Measurements from ENCODE around the gene DDX47. TPM values are rescaled to one million over a fixed set of nuclear protein-coding genes. Genes with fewer than 3 reads are reported as not detected.
A peak's percentile ranks its signal among the peaks of the same experiment; 100 is the strongest.

The DDX47 gene
- total and polyA plus RNA-seq, 10 of the 15 experiments (the other 5 are each of a cell fraction or from before 2014, with no cell fraction given), result 84.8 to 266 (median 120) TPM

- H3K9me3 ChIP-seq (replicated peaks; ENCODE audit: control insufficient read depth, insufficient read depth, low read length), result no peaks in the 10 kb centered on the region
- H3K4me2 ChIP-seq (ENCODE audit: control insufficient read depth, insufficient read depth), result peak overlapping the region; percentile 38; the same call in 1 of the 2 replicates
- H4K20me1 ChIP-seq (ENCODE audit: control insufficient read depth, insufficient read depth), result no peaks in the 10 kb centered on the region
- peak; percentile 10 for ATAC-seq
- no peaks in the 10 kb centered on the region for H3K36me3 ChIP-seq (ENCODE audit: control insufficient read depth in 2 of 2, insufficient read depth in 2 of 2, low read length in 1 of 2)
- H3K27me3 ChIP-seq (replicated peaks in 1 of 2; ENCODE audit: control insufficient read depth in 2 of 2, insufficient read depth in 2 of 2, low read length in 1 of 2), result no peaks in the 10 kb centered on the region
- TF ChIP-seq STAT1 (conservative IDR thresholded peaks at IDR 0.05) (no peak), EED (IDR thresholded peaks at IDR 0.05; ENCODE audit: low read depth) (peak; percentile 30; the same call in 1 of the 2 replicates), CHD2 (IDR thresholded peaks at IDR 0.05; ENCODE audit: borderline replicate concordance, low read depth, low read length) (no peak), RUNX3 (IDR thresholded peaks at IDR 0.05; ENCODE audit: low read length) (peak; percentile 14; the same call in 1 of the 2 replicates), ZNF384 (IDR thresholded peaks at IDR 0.05; ENCODE audit: borderline replicate concordance, low read depth, low read length) (peak; percentile 56; the same call in 1 of the 2 replicates), JUNB (IDR thresholded peaks at IDR 0.05) (0 out of 2 replicates have a peak, but pooled peaks have one; percentile 15), MTA2 (IDR thresholded peaks at IDR 0.05; ENCODE audit: low read depth) (0 out of 2 replicates have a peak, but pooled peaks have one; percentile 25)
- TF ChIP-seq, protein P1, sequence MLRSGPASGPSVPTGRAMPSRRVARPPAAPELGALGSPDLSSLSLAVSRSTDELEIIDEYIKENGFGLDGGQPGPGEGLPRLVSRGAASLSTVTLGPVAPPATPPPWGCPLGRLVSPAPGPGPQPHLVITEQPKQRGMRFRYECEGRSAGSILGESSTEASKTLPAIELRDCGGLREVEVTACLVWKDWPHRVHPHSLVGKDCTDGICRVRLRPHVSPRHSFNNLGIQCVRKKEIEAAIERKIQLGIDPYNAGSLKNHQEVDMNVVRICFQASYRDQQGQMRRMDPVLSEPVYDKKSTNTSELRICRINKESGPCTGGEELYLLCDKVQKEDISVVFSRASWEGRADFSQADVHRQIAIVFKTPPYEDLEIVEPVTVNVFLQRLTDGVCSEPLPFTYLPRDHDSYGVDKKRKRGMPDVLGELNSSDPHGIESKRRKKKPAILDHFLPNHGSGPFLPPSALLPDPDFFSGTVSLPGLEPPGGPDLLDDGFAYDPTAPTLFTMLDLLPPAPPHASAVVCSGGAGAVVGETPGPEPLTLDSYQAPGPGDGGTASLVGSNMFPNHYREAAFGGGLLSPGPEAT (IDR thresholded peaks at IDR 0.05; ENCODE audit: low read depth), result peak; percentile 19; the same call in 1 of the 2 replicates
- no peak overlapping the region for H3K27ac ChIP-seq (ENCODE audit: control insufficient read depth, insufficient read depth)
- POLR2A ChIA-PET, result interaction anchor here (0.6 to 3.9 kb wide), 4 partner anchors 9 to 17 kb away, joined by 3 to 28 read pairs (median 4); partner anchors contain the start of gene DDX47
- intact Hi-C loops (cut with micrococcal nuclease; ENCODE audit: unreplicated experiment), result no loop called here
- no peak overlapping the region; the same call in 1 of the 2 replicates for H2AFZ ChIP-seq (ENCODE audit: control insufficient read depth, low read depth, low read length)
- no TSS peak for BruUV-seq (replicated peaks)
- no peak for FAIRE-seq
- in situ Hi-C loops (cut with MboI), result loop anchor here (25.0 kb wide), 1 partner anchor 1983 kb away; no protein-coding TSS in a partner anchor
- no peak overlapping the region for H3K9ac ChIP-seq (ENCODE audit: control insufficient read depth, insufficient read depth, low read length)
- H3K79me2 ChIP-seq (ENCODE audit: control insufficient read depth, insufficient read depth, low read length), result no peaks in the 10 kb centered on the region
- peaks cover 38% of the 10 kb centered on the region for H3K4me1 ChIP-seq (ENCODE audit: control insufficient read depth, insufficient read depth, low read length)
- no peak overlapping the region for H3K4me3 ChIP-seq
- DNase-seq (ENCODE audit: low read depth, low spot score), result no peak
- RAD21 ChIA-PET (ENCODE audit: unreplicated experiment), result interaction anchor here (0.8 to 2.5 kb wide), 6 partner anchors 9 to 69 kb away, joined by 3 to 12 read pairs (median 4); no protein-coding TSS in a partner anchor
- SMC1A ChIA-PET (ENCODE audit: uncharacterized antibody, unreplicated experiment), result interaction anchor here (0.6 to 7.3 kb wide), 6 partner anchors 11 to 103 kb away, joined by 3 to 50 read pairs (median 4); partner anchors contain the start of genes APOLD1 and DDX47
- CTCF ChIA-PET, result interaction anchor here (0.5 to 5.4 kb wide), 8 partner anchors 10 to 410 kb away, joined by 3 to 67 read pairs (median 4); partner anchors contain the start of gene DDX47
- WGBS (ENCODE audit: insufficient coverage, insufficient replicate concordance, low lambda C conversion rate, missing lambda C conversion rate), result 7% methylated on average over 6 of the region's 6 CpGs
These were observed 8.7 kb upstream of the DDX47 start for GRCh38 chr12:12804432-12804886.

Data from GM12878 (cell line).